Astrocyte of the spinal cord (primary cell): ENCODE results near the gene GPBP1.

Source experiments
- DNase-seq: peaks from one replicate; pipeline ENCODE4 v3.0.0; 2011; ENCODE audit warnings: low read depth, low spot score
- H3K4me3 ChIP-seq: 2 replicates; pipeline ENCODE4 v1.5.1; 2011; ENCODE audit warnings: low read depth, mild to moderate bottlenecking, low read length, moderate library complexity
- in situ Hi-C: cut with HindIII; loops from 2 replicates; pipeline ENCODE4 v1.10.0; 2017; ENCODE audit warnings: low sequenced_read_pairs
- TF ChIP-seq, protein P1 (sequence below): IDR thresholded peaks from 2 replicates; pipeline ENCODE4 v1.5.1; 2012; ENCODE audit warnings: low read depth, mild to moderate bottlenecking, low read length, inconsistent platforms

GPBP1 gene

DNA sequence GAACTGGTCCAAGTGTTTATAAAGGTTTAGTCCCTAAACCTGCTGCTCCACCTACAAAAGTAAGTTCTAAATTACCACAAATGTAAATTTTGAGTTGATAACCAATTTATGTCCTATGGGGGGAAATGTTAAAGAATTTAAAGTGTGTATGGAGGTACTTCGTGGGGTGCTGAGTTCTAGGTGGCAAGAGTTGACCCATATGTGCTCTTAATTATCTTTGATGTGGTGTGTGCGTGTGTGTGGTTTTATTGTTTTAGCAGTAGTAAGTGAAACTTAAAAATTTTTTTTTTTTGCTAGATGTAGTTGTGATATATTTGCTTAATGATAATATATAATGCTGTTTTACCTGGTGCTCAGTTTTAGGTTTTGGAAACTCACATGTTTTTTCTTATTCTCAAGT, 72.6 kb downstream of the GPBP1 start:
- no peak overlapping the region for H3K4me3 ChIP-seq
- in situ Hi-C loops: no loop called here
- no peak for DNase-seq
- TF ChIP-seq, protein P1, sequence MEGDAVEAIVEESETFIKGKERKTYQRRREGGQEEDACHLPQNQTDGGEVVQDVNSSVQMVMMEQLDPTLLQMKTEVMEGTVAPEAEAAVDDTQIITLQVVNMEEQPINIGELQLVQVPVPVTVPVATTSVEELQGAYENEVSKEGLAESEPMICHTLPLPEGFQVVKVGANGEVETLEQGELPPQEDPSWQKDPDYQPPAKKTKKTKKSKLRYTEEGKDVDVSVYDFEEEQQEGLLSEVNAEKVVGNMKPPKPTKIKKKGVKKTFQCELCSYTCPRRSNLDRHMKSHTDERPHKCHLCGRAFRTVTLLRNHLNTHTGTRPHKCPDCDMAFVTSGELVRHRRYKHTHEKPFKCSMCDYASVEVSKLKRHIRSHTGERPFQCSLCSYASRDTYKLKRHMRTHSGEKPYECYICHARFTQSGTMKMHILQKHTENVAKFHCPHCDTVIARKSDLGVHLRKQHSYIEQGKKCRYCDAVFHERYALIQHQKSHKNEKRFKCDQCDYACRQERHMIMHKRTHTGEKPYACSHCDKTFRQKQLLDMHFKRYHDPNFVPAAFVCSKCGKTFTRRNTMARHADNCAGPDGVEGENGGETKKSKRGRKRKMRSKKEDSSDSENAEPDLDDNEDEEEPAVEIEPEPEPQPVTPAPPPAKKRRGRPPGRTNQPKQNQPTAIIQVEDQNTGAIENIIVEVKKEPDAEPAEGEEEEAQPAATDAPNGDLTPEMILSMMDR: no peak

DNA sequence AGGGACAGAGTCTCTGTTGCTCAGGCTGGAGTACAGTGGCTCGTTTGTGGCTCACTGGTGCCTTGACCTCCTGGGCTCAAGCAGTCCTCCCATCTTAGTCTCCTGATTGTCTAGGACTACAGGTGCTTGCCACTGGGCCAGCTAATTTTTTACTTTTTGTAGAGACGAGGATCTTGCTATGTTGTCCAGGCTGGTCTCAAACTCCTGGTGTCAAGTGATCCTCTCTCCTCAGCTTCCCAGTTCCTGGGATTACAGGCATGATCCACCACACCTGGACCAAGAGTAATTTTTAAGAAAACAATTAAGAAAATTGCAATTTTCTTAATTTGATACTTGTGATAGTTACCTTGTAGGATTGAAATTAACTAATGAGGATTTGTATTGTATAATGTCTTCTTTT, 73.9 kb downstream of the GPBP1 start:
- H3K4me3 ChIP-seq: no peak overlapping the region
- no peak for DNase-seq
- in situ Hi-C loops: no loop called here
- TF ChIP-seq, protein P1: no peak

DNA sequence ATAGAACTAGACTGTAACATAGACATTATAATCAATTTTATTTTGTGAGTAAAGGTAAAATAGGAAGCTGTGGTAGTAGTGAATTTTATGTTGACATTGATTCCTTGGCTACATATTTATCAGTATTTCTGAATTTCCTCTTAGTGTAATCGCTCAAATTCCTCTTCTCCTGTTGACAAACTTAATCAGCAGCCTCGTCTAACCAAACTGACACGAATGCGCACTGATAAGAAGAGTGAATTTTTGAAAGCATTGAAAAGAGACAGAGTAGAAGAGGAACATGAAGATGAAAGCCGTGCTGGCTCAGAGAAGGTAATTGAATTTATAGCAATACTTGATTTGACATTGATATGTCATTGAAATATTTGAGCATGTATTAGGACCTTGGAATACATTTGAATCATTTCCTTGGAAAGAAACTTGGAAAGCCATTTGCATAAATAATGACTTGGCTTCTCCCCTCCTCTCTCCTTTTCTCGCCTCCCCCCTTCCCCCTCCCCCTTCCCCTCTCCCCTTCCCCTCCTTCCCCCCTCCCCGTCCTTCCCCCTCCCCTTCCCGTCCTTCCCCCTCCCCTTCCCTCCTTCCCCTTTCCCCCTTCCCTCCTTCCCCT, 75.5 kb downstream of the GPBP1 start:
- in situ Hi-C loops: no loop called here
- DNase-seq: no peak
- TF ChIP-seq, protein P1: no peak
- no peak overlapping the region for H3K4me3 ChIP-seq

DNA sequence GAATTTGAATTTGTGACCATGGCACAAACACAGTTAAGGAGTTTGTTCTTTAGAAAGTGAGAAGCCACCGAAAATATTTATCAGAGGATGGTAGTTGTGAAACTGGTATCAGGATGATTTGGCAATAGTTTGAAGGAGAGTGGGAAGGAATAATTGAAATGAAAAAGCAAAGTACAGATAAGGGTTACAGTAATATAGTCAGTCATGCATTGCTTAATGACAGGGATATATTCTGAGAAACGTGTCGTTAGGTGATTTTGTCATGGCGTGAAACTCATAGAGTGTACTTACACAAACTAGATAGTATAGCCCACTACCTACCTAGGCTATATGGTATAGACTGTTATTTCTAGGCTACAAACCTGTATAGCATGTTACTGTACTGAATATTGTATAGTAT, 84.2 kb downstream of the GPBP1 start:
- no peak overlapping the region for H3K4me3 ChIP-seq
- TF ChIP-seq, protein P1: no peak
- in situ Hi-C loops: loop anchor here (25.0 kb wide), 1 partner anchor 996 kb away; no protein-coding TSS in a partner anchor
- DNase-seq: no peak

DNA sequence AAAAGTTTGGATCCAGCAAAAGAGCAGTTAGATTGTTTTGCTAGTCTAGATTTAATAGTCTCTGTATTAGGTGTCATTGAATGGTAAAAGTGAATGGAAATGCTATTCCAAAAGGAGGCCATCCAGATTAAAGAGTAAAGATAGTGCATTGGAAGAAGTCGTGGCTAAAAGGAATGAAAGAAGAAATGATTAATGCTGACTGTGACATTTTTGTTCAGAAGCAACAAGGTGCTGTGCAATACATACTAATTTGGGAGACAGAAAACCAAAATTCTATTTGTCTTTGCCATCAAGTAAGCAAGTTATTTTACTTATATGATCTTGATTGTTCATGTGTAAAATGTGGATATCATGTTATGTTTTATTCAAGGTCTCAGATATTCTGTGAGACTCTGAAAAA, 85.1 kb downstream of the GPBP1 start:
- H3K4me3 ChIP-seq: no peak overlapping the region
- TF ChIP-seq, protein P1: no peak
- DNase-seq: no peak
- in situ Hi-C loops: loop anchor here (25.0 kb wide), 1 partner anchor 997 kb away; no protein-coding TSS in a partner anchor

DNA sequence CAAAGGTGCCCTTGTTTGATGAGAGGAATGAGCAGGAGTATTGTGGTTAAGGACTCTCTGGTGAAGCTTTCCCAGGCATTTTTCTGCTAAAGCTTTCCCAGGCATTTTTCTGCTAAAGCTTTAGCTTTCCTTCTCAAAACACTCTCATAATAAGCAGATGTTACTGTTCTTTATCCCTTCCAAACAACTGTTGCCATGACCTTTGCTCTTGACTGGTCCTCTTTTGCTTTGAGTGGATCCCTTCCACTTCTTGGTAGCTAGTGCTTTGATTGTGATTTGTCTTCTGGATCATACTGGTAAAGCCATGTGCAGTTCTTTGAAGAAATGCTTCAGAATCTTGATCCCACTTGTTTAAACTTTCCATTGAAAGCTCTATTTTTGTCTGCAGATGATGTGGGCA, 85.8 kb downstream of the GPBP1 start:
- no peak for DNase-seq
- no peak overlapping the region for H3K4me3 ChIP-seq
- TF ChIP-seq, protein P1: no peak
- in situ Hi-C loops: loop anchor here (25.0 kb wide), 1 partner anchor 997 kb away; no protein-coding TSS in a partner anchor

DNA sequence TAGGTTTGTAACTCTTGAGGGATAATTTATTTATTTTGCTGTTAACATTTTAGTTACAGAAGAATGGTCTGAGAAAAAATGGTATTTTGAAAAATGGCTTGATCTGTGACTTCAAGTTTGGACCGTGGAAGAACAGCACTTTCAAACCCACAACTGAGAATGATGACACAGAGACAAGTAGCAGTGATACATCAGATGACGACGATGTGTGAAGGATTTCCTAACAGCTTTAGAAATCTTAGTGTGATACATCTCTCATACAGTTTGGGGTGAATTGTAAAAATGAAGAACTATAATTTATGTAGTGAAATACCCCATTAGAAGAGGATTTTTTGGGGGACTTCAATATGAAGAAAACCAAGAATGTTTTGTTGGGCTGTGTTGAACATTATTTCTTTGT, 88.7 kb downstream of the GPBP1 start:
- TF ChIP-seq, protein P1: no peak
- DNase-seq: no peak
- in situ Hi-C loops: loop anchor here (25.0 kb wide), 1 partner anchor 1000 kb away; no protein-coding TSS in a partner anchor
- no peak overlapping the region for H3K4me3 ChIP-seq
